Psoas muscle (tissue), 8 donors: Measurements from ENCODE around the gene A3GALT2. TPM values are rescaled to one million over a fixed set of nuclear protein-coding genes. Genes with fewer than 3 reads are reported as not detected.
A peak's percentile ranks its signal among the peaks of the same experiment; 100 is the strongest.

Experiments
- ATAC-seq, 4 donors: fragments of 200-7000 bp; cut with Tn5 transposase; one replicate each; pipeline ENCODE4 v1.9.1; 2020; ENCODE audit warnings: moderate library complexity in 3 of 4, mild to moderate bottlenecking in 2 of 4
- DNase-seq, 2 donors: peaks; one replicate each; pipeline ENCODE4 v3.0.0-alpha.2; 2020
- H3K27ac ChIP-seq: fragments of 200-600 bp; one replicate; pipeline ENCODE4 v1.8.0; 2022
- H3K27me3 ChIP-seq, 3 donors: fragments of 200-600 bp in 1 of 3; one replicate each; pipeline versions ENCODE4 v1.6.1 to v1.8.0; 2013 to 2022; ENCODE audit warnings: low read length in 2 of 3, mild to moderate bottlenecking in 2 of 3, moderate library complexity in 1 of 3; ENCODE audit not compliant: insufficient read depth in 3 of 3
- H3K36me3 ChIP-seq, 2 donors: fragments of 200-600 bp in 1 of 2; one replicate each; pipeline versions ENCODE4 v1.6.1 to v1.8.0; 2013 to 2022; ENCODE audit warnings: low read depth in 1 of 2, mild to moderate bottlenecking in 1 of 2, moderate library complexity in 1 of 2; ENCODE audit not compliant: insufficient read depth in 1 of 2
- H3K4me1 ChIP-seq: fragments of 200-600 bp; one replicate; pipeline ENCODE4 v1.8.0; 2022
- H3K4me3 ChIP-seq: fragments of 200-600 bp; one replicate; pipeline ENCODE4 v1.8.0; 2022; ENCODE audit warnings: mild to moderate bottlenecking
- H3K9me3 ChIP-seq: fragments of 200-600 bp; one replicate; pipeline ENCODE4 v1.8.0; 2022
- CTCF ChIP-seq: fragments of 200-600 bp; IDR thresholded peaks from one replicate; pipeline ENCODE4 v1.8.0; 2022; ENCODE audit warnings: antibody characterized with exemption
- WGBS, 3 donors: extraction: QIAGEN DNeasy Blood & Tissue Kit; methylation state at CpG; one replicate each; pipeline versions ENCODE4 v1.1.6 to v1.1.7; 2013; 5-methylcytosine and 5-hydroxymethylcytosine counted together
- intact Hi-C, 2 donors: fragments of 100-400 bp; cut with DNase I; formaldehyde crosslinking; loops; one replicate each; pipeline versions ENCODE4 v1.11.0 to v1.14.2; 2022
- polyA plus RNA-seq, 3 donors: library from polyadenylated mRNA; stranded (reverse); fragments of 200-250 nt; gene quantifications; one replicate each; pipeline ENCODE4 v1.2.3, GENCODE V29; 2013
- total RNA-seq, 4 donors: library from RNA; stranded (reverse); fragmentation: NEBNext Ultra II Directional in 2 of 4; extraction: Animal tissue kit (Norgen Biotek cat#: 25700) in 2 of 4; gene quantifications; one replicate each; pipeline versions ENCODE4 v1.2.1 to v1.2.4, GENCODE V29; 2021 to 2023
- donor health status: healthy with polysubstance abuse.
- donor health status: DM: no; HTN: no; CAD: no; lungs with moderate emphysema.
- donor health status: Bipolar disorder and iron deficiency.
- donor health status: healthy.
- donor health status: DM: yes; HTN: yes; CAD: no.
- donor health status: DM: no; HTN: no; CAD: no.
- donor health status: DM: no; HTN: no; CAD: no.
- donor health status: DM: yes; HTN: yes; CAD: no.

The A3GALT2 gene
- total and polyA plus RNA-seq, 7 donors: not detected

GRCh38 chr1:33257207-33257771 is 63.6 kb downstream of the A3GALT2 start:
- Histone ChIP-seq H3K27me3 (no peaks in the 10 kb centered on the region), H3K27ac (peak overlapping the region; percentile 72), H3K9me3 (no peaks in the 10 kb centered on the region), H3K36me3 (no peaks in the 10 kb centered on the region), H3K4me3 (peak overlapping the region; percentile 81), H3K4me1 (peaks cover 40% of the 10 kb centered on the region)
- ATAC-seq (no peak), DNase-seq (no peak)
- WGBS, 3 donors: 0 to 2% (median 1%) methylated on average over 17 to 18 of the region's 18 CpGs
- intact Hi-C loops: loop anchor here in 1 of 2 donors (5.0 kb wide), 1 partner anchor 75 kb away; the partner anchor contains the start of gene TRIM62
- TF ChIP-seq CTCF: no peak

Other genes with a start within 250 kb of the A3GALT2 start
- gene AZIN2, start 239.9 kb downstream of the A3GALT2 start, total RNA-seq: 1 to 10 TPM in 2 of 4 donors, under 1 TPM in 2; 0.17 to 3.5 (median 1.1) TPM
- gene AZIN2, start 239.9 kb downstream of the A3GALT2 start, polyA plus RNA-seq: 1 to 10 TPM in 1 of 3 donors, under 1 TPM in 2; 0.25 to 1.7 (median 0.61) TPM
- 10 to 100 TPM in 2 of 4 donors, 1 to 10 TPM in 2; 4.3 to 14.2 (median 9.4) TPM for gene TRIM62, start 139.1 kb downstream of the A3GALT2 start, total RNA-seq
- 1 to 10 TPM; 4.0 to 6.9 (median 4.4) TPM for gene TRIM62, start 139.1 kb downstream of the A3GALT2 start, polyA plus RNA-seq
- 10 to 100 TPM; 15.2 to 20.9 (median 17.8) TPM for gene ZNF362, start 64.6 kb downstream of the A3GALT2 start, total RNA-seq
- 1 to 10 TPM; 6.5 to 8.7 (median 8.0) TPM for gene ZNF362, start 64.6 kb downstream of the A3GALT2 start, polyA plus RNA-seq
- 100 to 1,000 TPM in 3 of 4 donors, 10 to 100 TPM in 1; 74.1 to 427 (median 339) TPM for gene PHC2, start 110.0 kb upstream of the A3GALT2 start, total RNA-seq
- 100 to 1,000 TPM; 221 to 393 (median 338) TPM for gene PHC2, start 110.0 kb upstream of the A3GALT2 start, polyA plus RNA-seq
- gene ZSCAN20, start 151.5 kb upstream of the A3GALT2 start, total RNA-seq: 1 to 10 TPM; 2.0 to 4.9 (median 3.3) TPM
- gene ZSCAN20, start 151.5 kb upstream of the A3GALT2 start, polyA plus RNA-seq: 1 to 10 TPM in 1 of 3 donors, under 1 TPM in 2; 0.75 to 3.2 (median 0.85) TPM